WTC11 (cell line): ENCODE measurements around the gene PTX4. TPM values are rescaled to one million over a fixed set of nuclear protein-coding genes. Genes with fewer than 3 reads are reported as not detected.

Experiments used
- ATAC-seq: fragments of 200-7000 bp; cut with Tn5 transposase; 2 replicates; pipeline ENCODE4 v1.10.0; 2021; ENCODE audit warnings: mild to moderate bottlenecking, moderate library complexity
- CTCF ChIA-PET: fragments of 300-600 bp; sonication (Branson Sonifier 250); formaldehyde crosslinking; loops from one replicate; lab custom pipeline; 2021; ENCODE audit warnings: antibody characterized with exemption; lab: Charles Lee
- POLR2A ChIA-PET: fragments of 350-600 bp; sonication (Branson Sonifier 250); formaldehyde crosslinking; loops from one replicate; lab custom pipeline; 2021; ENCODE audit warnings: antibody characterized with exemption; lab: Charles Lee
- DNase-seq: peaks from one replicate; pipeline ENCODE4 v3.0.0; 2021; ENCODE audit warnings: low spot score
- H3K27ac Mint-ChIP-seq: 2 replicates; pipeline ENCODE4 v1.8.0; 2021; ENCODE audit warnings: mixed read lengths
- H3K27me3 Mint-ChIP-seq: 2 replicates; pipeline ENCODE4 v1.8.0; 2021; ENCODE audit warnings: low read depth, mild to moderate bottlenecking, moderate library complexity, mixed read lengths
- H3K36me3 Mint-ChIP-seq: 2 replicates; pipeline ENCODE4 v1.8.0; 2021; ENCODE audit warnings: mixed read lengths
- H3K4me1 Mint-ChIP-seq: 2 replicates; pipeline ENCODE4 v1.8.0; 2022; ENCODE audit warnings: mixed read lengths
- H3K4me3 Mint-ChIP-seq: 2 replicates; pipeline ENCODE4 v1.8.0; 2021; ENCODE audit warnings: mild to moderate bottlenecking, moderate library complexity, mixed read lengths
- H3K9me3 Mint-ChIP-seq: 2 replicates; pipeline ENCODE4 v1.8.0; 2021; ENCODE audit warnings: mixed read lengths
- MXD4 ChIP-seq: fragments of 250-450 bp; sonication (Bioruptor Pico); IDR thresholded peaks from 2 replicates; pipeline ENCODE4 v1.8.0; 2021; ENCODE audit warnings: mild to moderate bottlenecking, moderate library complexity, borderline replicate concordance
- NFATC4 ChIP-seq: fragments of 250-450 bp; sonication (Bioruptor Pico); IDR thresholded peaks from 2 replicates; pipeline ENCODE4 v1.9.0; 2021; ENCODE audit warnings: mild to moderate bottlenecking
- NR1H2 ChIP-seq: sonication (generic); formaldehyde crosslinking; IDR thresholded peaks from 2 replicates; pipeline ENCODE4 v1.9.0; 2021; ENCODE audit warnings: mild to moderate bottlenecking, moderate library complexity, missing genetic modification reagents
- RELA ChIP-seq: sonication (generic); formaldehyde crosslinking; IDR thresholded peaks from 2 replicates; pipeline ENCODE4 v1.8.1; 2022; ENCODE audit warnings: missing genetic modification reagents, mild to moderate bottlenecking, borderline replicate concordance
- SP1 ChIP-seq: sonication (generic); formaldehyde crosslinking; conservative IDR thresholded peaks from 2 replicates; pipeline ENCODE4 v1.8.1; 2022; ENCODE audit warnings: missing genetic modification reagents
- TEAD4 ChIP-seq: sonication (generic); formaldehyde crosslinking; IDR thresholded peaks from 2 replicates; pipeline ENCODE4 v1.8.0; 2022; ENCODE audit warnings: mild to moderate bottlenecking, missing genetic modification reagents
- ZNF219 ChIP-seq: sonication (generic); formaldehyde crosslinking; IDR thresholded peaks from 2 replicates; pipeline ENCODE4 v1.8.0; 2023; ENCODE audit warnings: missing genetic modification reagents, mild to moderate bottlenecking, borderline replicate concordance
- ZNF317 ChIP-seq: sonication (generic); formaldehyde crosslinking; IDR thresholded peaks from 2 replicates; pipeline ENCODE4 v1.8.1; 2023; ENCODE audit warnings: low read depth, mild to moderate bottlenecking, moderate library complexity, missing genetic modification reagents, borderline replicate concordance
- total RNA-seq: library from RNA; stranded (reverse); gene quantifications from 3 replicates; pipeline ENCODE4 v1.2.3, GENCODE V29; 2021
- TF ChIP-seq, protein P1 (sequence below): fragments of 250-450 bp; sonication (Bioruptor Pico); IDR thresholded peaks from 2 replicates; pipeline ENCODE4 v1.8.0; 2021; ENCODE audit warnings: mild to moderate bottlenecking
- TF ChIP-seq, protein P2 (sequence below): sonication (generic); formaldehyde crosslinking; IDR thresholded peaks from 2 replicates; pipeline ENCODE4 v1.8.0; 2023; ENCODE audit warnings: missing genetic modification reagents, mild to moderate bottlenecking, borderline replicate concordance
- TF ChIP-seq, protein P3 (sequence below): fragments of 200-600 bp; IDR thresholded peaks from 2 replicates; pipeline ENCODE4 v1.8.0; 2022; ENCODE audit warnings: antibody characterized with exemption
- TF ChIP-seq, protein P4 (sequence below): fragments of 250-450 bp; sonication (Bioruptor Pico); IDR thresholded peaks from 2 replicates; pipeline ENCODE4 v1.9.0; 2021; ENCODE audit warnings: mild to moderate bottlenecking
- TF ChIP-seq, protein P5 (sequence below): sonication (generic); formaldehyde crosslinking; IDR thresholded peaks from 2 replicates; pipeline ENCODE4 v1.8.1; 2022; ENCODE audit warnings: low read depth, missing genetic modification reagents, borderline replicate concordance
- TF ChIP-seq, protein P6 (sequence below): sonication (generic); formaldehyde crosslinking; IDR thresholded peaks from 2 replicates; pipeline ENCODE4 v1.8.1; 2023; ENCODE audit warnings: mild to moderate bottlenecking, missing genetic modification reagents, borderline replicate concordance
- TF ChIP-seq, protein P7 (sequence below): sonication (generic); formaldehyde crosslinking; IDR thresholded peaks from 2 replicates; pipeline ENCODE4 v1.8.0; 2022; ENCODE audit warnings: mild to moderate bottlenecking, missing genetic modification reagents

PTX4 gene
- total RNA-seq, 1 experiment from 2014 or later = 0.26 TPM

DNA sequence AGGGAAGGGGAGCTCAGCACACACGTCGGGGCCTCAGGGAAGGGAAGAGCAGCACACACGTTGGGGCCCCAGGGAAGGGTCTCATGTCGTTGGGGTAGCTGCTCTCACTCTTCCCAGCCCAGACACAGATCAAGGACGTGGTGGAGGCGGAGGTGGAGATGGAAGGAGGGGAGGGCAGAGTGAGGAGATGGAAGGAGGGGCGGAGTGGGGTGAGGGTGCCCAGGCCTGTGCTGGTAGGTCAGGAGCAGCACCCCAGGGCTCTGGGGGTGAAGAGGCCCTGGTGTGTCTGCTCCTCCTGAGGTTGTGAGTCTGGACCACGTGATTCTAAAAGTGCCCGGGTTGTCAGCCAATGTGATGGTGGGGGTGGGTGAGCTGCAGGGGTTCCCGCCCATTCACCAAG is 28.8 kb downstream of the PTX4 start:
- no peak for ATAC-seq
- no peaks in the 10 kb centered on the region for H3K27me3 Mint-ChIP-seq
- H3K36me3 Mint-ChIP-seq = no peaks in the 10 kb centered on the region
- TF ChIP-seq, protein P1, sequence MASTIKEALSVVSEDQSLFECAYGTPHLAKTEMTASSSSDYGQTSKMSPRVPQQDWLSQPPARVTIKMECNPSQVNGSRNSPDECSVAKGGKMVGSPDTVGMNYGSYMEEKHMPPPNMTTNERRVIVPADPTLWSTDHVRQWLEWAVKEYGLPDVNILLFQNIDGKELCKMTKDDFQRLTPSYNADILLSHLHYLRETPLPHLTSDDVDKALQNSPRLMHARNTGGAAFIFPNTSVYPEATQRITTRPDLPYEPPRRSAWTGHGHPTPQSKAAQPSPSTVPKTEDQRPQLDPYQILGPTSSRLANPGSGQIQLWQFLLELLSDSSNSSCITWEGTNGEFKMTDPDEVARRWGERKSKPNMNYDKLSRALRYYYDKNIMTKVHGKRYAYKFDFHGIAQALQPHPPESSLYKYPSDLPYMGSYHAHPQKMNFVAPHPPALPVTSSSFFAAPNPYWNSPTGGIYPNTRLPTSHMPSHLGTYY = no peak
- TF ChIP-seq RELA (no peak), MXD4 (no peak), ZNF317 (CRISPR knock-in tag) (no peak), ZNF219 (CRISPR knock-in tag) (no peak)
- TF ChIP-seq, protein P2, sequence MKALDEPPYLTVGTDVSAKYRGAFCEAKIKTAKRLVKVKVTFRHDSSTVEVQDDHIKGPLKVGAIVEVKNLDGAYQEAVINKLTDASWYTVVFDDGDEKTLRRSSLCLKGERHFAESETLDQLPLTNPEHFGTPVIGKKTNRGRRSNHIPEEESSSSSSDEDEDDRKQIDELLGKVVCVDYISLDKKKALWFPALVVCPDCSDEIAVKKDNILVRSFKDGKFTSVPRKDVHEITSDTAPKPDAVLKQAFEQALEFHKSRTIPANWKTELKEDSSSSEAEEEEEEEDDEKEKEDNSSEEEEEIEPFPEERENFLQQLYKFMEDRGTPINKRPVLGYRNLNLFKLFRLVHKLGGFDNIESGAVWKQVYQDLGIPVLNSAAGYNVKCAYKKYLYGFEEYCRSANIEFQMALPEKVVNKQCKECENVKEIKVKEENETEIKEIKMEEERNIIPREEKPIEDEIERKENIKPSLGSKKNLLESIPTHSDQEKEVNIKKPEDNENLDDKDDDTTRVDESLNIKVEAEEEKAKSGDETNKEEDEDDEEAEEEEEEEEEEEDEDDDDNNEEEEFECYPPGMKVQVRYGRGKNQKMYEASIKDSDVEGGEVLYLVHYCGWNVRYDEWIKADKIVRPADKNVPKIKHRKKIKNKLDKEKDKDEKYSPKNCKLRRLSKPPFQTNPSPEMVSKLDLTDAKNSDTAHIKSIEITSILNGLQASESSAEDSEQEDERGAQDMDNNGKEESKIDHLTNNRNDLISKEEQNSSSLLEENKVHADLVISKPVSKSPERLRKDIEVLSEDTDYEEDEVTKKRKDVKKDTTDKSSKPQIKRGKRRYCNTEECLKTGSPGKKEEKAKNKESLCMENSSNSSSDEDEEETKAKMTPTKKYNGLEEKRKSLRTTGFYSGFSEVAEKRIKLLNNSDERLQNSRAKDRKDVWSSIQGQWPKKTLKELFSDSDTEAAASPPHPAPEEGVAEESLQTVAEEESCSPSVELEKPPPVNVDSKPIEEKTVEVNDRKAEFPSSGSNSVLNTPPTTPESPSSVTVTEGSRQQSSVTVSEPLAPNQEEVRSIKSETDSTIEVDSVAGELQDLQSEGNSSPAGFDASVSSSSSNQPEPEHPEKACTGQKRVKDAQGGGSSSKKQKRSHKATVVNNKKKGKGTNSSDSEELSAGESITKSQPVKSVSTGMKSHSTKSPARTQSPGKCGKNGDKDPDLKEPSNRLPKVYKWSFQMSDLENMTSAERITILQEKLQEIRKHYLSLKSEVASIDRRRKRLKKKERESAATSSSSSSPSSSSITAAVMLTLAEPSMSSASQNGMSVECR = no peak
- no peaks in the 10 kb centered on the region for H3K4me1 Mint-ChIP-seq
- no peak overlapping the region for H3K27ac Mint-ChIP-seq
- no peaks in the 10 kb centered on the region for H3K9me3 Mint-ChIP-seq
- no peak overlapping the region for H3K4me3 Mint-ChIP-seq
- DNase-seq = no peak
- CTCF ChIA-PET = interaction anchor here (1.2 kb wide), 1 partner anchor 79 kb away, joined by 3 read pairs; no protein-coding TSS in a partner anchor
- POLR2A ChIA-PET = interaction anchor here (1.1 kb wide), 1 partner anchor 14 kb away, joined by 3 read pairs; no protein-coding TSS in a partner anchor

DNA sequence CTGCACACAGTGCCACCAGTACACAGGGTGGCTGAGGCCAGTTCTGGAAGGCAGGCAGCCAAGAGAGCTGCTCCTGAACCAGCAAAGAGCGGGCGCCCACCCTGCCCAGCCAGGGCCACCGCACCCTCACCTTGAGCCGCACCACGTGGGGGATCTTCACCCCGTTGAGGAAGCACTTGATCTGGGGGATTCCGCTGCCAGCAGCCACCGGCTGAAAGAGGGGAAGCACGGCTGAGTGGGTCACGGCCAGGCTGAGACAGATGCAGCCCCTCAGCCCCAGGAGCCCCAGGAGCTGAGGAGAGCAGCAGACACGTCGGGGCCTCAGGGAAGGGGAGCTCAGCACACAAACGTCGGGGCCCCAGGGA is 29.8 kb downstream of the PTX4 start:
- Mint-ChIP-seq H3K4me1 (no peaks in the 10 kb centered on the region), H3K36me3 (no peaks in the 10 kb centered on the region), H3K27ac (no peak overlapping the region), H3K27me3 (no peaks in the 10 kb centered on the region), H3K4me3 (no peak overlapping the region), H3K9me3 (no peaks in the 10 kb centered on the region)
- POLR2A ChIA-PET = interaction anchor here (1.1 kb wide), 1 partner anchor 13 kb away, joined by 3 read pairs; no protein-coding TSS in a partner anchor
- ATAC-seq = no peak
- CTCF ChIA-PET = interaction anchor here (1.2 to 1.3 kb wide), 2 partner anchors 80 to 246 kb away, joined by 3 read pairs; no protein-coding TSS in a partner anchor
- TF ChIP-seq, protein P3, sequence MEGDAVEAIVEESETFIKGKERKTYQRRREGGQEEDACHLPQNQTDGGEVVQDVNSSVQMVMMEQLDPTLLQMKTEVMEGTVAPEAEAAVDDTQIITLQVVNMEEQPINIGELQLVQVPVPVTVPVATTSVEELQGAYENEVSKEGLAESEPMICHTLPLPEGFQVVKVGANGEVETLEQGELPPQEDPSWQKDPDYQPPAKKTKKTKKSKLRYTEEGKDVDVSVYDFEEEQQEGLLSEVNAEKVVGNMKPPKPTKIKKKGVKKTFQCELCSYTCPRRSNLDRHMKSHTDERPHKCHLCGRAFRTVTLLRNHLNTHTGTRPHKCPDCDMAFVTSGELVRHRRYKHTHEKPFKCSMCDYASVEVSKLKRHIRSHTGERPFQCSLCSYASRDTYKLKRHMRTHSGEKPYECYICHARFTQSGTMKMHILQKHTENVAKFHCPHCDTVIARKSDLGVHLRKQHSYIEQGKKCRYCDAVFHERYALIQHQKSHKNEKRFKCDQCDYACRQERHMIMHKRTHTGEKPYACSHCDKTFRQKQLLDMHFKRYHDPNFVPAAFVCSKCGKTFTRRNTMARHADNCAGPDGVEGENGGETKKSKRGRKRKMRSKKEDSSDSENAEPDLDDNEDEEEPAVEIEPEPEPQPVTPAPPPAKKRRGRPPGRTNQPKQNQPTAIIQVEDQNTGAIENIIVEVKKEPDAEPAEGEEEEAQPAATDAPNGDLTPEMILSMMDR = no peak
- TF ChIP-seq, protein P4, sequence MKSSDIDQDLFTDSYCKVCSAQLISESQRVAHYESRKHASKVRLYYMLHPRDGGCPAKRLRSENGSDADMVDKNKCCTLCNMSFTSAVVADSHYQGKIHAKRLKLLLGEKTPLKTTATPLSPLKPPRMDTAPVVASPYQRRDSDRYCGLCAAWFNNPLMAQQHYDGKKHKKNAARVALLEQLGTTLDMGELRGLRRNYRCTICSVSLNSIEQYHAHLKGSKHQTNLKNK (CRISPR knock-in tag) = no peak
- TF ChIP-seq SP1 (CRISPR knock-in tag) = no peak
- TF ChIP-seq NR1H2 (CRISPR knock-in tag) = no peak
- TF ChIP-seq ZNF317 (CRISPR knock-in tag) = no peak
- TF ChIP-seq, protein P5, sequence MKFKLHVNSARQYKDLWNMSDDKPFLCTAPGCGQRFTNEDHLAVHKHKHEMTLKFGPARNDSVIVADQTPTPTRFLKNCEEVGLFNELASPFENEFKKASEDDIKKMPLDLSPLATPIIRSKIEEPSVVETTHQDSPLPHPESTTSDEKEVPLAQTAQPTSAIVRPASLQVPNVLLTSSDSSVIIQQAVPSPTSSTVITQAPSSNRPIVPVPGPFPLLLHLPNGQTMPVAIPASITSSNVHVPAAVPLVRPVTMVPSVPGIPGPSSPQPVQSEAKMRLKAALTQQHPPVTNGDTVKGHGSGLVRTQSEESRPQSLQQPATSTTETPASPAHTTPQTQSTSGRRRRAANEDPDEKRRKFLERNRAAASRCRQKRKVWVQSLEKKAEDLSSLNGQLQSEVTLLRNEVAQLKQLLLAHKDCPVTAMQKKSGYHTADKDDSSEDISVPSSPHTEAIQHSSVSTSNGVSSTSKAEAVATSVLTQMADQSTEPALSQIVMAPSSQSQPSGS (CRISPR knock-in tag) = no peak
- TF ChIP-seq, protein P6, sequence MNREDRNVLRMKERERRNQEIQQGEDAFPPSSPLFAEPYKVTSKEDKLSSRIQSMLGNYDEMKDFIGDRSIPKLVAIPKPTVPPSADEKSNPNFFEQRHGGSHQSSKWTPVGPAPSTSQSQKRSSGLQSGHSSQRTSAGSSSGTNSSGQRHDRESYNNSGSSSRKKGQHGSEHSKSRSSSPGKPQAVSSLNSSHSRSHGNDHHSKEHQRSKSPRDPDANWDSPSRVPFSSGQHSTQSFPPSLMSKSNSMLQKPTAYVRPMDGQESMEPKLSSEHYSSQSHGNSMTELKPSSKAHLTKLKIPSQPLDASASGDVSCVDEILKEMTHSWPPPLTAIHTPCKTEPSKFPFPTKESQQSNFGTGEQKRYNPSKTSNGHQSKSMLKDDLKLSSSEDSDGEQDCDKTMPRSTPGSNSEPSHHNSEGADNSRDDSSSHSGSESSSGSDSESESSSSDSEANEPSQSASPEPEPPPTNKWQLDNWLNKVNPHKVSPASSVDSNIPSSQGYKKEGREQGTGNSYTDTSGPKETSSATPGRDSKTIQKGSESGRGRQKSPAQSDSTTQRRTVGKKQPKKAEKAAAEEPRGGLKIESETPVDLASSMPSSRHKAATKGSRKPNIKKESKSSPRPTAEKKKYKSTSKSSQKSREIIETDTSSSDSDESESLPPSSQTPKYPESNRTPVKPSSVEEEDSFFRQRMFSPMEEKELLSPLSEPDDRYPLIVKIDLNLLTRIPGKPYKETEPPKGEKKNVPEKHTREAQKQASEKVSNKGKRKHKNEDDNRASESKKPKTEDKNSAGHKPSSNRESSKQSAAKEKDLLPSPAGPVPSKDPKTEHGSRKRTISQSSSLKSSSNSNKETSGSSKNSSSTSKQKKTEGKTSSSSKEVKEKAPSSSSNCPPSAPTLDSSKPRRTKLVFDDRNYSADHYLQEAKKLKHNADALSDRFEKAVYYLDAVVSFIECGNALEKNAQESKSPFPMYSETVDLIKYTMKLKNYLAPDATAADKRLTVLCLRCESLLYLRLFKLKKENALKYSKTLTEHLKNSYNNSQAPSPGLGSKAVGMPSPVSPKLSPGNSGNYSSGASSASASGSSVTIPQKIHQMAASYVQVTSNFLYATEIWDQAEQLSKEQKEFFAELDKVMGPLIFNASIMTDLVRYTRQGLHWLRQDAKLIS (CRISPR knock-in tag) = no peak
- TF ChIP-seq TEAD4 (CRISPR knock-in tag) = no peak
- TF ChIP-seq, protein P7, sequence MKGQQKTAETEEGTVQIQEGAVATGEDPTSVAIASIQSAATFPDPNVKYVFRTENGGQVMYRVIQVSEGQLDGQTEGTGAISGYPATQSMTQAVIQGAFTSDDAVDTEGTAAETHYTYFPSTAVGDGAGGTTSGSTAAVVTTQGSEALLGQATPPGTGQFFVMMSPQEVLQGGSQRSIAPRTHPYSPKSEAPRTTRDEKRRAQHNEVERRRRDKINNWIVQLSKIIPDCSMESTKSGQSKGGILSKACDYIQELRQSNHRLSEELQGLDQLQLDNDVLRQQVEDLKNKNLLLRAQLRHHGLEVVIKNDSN = no peak
- no peak for TF ChIP-seq NFATC4 (CRISPR knock-in tag)
- TF ChIP-seq MXD4 = no peak
- TF ChIP-seq, all 79 proteins: peak for 0
- no peak for DNase-seq
